BLaER1 treated with 17β-estradiol and CSF1 and Interleukin-3, amounts not matched to agents 10 nM and 100 nM (cell line): ENCODE measurements around the gene CFAP46.
"Not testable (repeated sequence)": the region's sequence is repeated elsewhere in the genome, so short reads cannot be mapped to it uniquely, and the experiment has no call there.

Experiments used
- H3K27ac ChIP-seq, 11 experiments: shearing (Covaris generic); formaldehyde crosslinking; 2 replicates each; pipeline ENCODE4 v1.8.1; 2022
- H3K27me3 ChIP-seq, 11 experiments: shearing (Covaris generic); formaldehyde crosslinking; 2 replicates each; pipeline ENCODE4 v1.8.1; 2022
- H3K36me3 ChIP-seq, 11 experiments: shearing (Covaris generic); formaldehyde crosslinking; 2 replicates each; pipeline ENCODE4 v1.8.1; 2022
- H3K4me1 ChIP-seq, 10 experiments: shearing (Covaris generic); formaldehyde crosslinking; 2 replicates each; pipeline ENCODE4 v1.8.1; 2022
- H3K4me2 ChIP-seq, 11 experiments: shearing (Covaris generic); formaldehyde crosslinking; 2 replicates each; pipeline ENCODE4 v1.8.1; 2022
- H3K4me3 ChIP-seq, 10 experiments: shearing (Covaris generic); formaldehyde crosslinking; 2 replicates each; pipeline ENCODE4 v1.8.1; 2022
- H3K9ac ChIP-seq, 11 experiments: shearing (Covaris generic); formaldehyde crosslinking; 2 replicates each; pipeline ENCODE4 v1.8.1; 2022
- H3K9me3 ChIP-seq, 11 experiments: shearing (Covaris generic); formaldehyde crosslinking; replicated peaks in 1 of 11; 2 replicates each; pipeline ENCODE4 v1.8.1; 2022
- H4K20me1 ChIP-seq, 11 experiments: shearing (Covaris generic); formaldehyde crosslinking; 2 replicates each; pipeline ENCODE4 v1.8.1; 2022
- Cebpa-rat ChIP-seq, 11 experiments: shearing (Covaris generic); IDR thresholded peaks; 2 replicates each; pipeline ENCODE4 v1.8.1; 2022

The CFAP46 gene

DNA sequence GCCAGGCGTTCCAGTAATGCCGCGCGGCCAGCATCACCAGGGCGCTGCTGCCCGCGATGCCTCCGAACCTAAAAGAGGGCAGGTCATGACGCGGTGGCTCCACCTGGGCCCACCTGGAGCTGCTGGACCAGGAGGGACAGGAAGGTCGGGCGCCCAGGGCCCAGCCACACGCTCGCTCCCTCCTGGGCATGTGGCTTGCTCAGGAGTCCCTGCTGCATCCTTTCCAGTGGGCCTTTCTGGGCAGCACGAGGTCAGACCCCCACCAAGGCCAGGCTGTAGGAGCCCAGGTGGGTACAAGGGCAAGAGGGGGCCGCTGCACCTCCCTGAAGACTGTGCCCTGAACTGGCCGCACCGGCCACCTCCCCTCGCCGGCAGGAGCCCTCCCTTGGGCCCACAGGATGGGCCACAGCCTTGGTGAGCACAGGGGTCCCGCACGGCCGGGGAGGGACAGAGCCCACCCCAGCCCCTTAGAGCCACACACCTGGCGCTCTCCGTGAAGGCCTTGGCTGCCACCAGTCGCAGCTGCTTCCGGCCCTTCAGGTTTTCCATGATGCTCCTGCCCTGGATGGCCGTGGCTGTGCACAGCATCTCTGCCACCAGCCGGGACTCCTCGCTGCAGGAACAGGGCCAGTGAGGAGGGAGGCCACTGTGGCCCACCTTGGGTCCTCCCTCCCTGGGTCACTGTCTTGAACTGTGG is 43.2 kb downstream of the CFAP46 start:
- Histone ChIP-seq H3K27ac (no peak overlapping the region), H3K27me3 (peaks cover 14 to 54% (median 38%) of the 10 kb centered on the region in 11 experiments), H3K9ac (no peak overlapping the region), H3K36me3 (no peaks in the 10 kb centered on the region), H3K4me3 (no peak overlapping the region), H3K4me1 (peaks cover 0 to 16% (median 10%) of the 10 kb centered on the region in 10 experiments; a peak in 15 of 20 replicates), H3K9me3 (peaks cover 14 to 26% (median 17%) of the 10 kb centered on the region in 11 experiments), H3K4me2 (no peak overlapping the region), H4K20me1 (peaks cover 0 to 8% (median 0%) of the 10 kb centered on the region in 11 experiments; a peak in 2 of 22 replicates)
- TF ChIP-seq Cebpa-rat (IDR thresholded peaks at IDR 0.05), result no peak

DNA sequence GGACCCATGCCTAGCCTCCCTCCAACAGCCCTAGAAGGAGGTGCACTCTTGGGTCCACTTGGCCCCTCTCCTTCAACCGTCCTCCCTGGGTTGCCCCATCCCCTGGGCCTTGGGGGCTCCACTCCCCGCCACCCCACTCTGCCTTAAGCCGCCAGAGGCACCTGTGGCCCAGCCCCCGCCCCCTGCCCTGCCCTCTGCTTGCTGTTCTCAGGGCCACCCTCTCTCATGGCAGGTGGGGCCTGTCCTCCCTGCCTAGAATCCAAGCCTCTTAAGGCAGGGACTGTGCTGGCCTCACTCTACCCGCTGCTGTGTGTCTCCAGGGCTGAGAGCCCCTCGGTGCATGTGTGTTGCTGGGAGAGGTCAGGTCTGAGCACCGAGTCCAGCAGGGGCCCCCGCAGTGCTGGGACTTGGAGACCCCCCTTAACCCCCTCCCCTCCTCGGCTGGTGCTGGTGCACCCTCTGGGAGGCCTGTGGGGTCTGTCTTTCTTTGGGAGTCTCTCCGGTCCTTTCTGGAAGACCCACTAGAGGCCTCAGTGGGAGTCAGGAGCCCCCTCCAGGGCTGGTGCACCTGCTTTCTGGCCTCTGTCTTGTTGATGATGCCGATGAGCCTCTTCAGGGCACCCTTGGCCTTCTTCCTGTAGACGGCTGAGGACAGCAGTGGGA is 43.8 kb downstream of the CFAP46 start:
- Histone ChIP-seq H3K4me2 (no peak overlapping the region), H3K4me3 (no peak overlapping the region), H3K27me3 (peaks cover 21 to 60% (median 38%) of the 10 kb centered on the region in 11 experiments), H3K9me3 (peaks cover 14 to 26% (median 17%) of the 10 kb centered on the region in 11 experiments), H3K27ac (no peak overlapping the region), H3K9ac (no peak overlapping the region), H4K20me1 (peaks cover 0 to 8% (median 0%) of the 10 kb centered on the region in 11 experiments; a peak in 3 of 22 replicates), H3K36me3 (no peaks in the 10 kb centered on the region), H3K4me1 (peaks cover 4 to 20% (median 14%) of the 10 kb centered on the region in 10 experiments; a peak in 19 of 20 replicates)
- TF ChIP-seq Cebpa-rat (IDR thresholded peaks at IDR 0.05), result no peak

DNA sequence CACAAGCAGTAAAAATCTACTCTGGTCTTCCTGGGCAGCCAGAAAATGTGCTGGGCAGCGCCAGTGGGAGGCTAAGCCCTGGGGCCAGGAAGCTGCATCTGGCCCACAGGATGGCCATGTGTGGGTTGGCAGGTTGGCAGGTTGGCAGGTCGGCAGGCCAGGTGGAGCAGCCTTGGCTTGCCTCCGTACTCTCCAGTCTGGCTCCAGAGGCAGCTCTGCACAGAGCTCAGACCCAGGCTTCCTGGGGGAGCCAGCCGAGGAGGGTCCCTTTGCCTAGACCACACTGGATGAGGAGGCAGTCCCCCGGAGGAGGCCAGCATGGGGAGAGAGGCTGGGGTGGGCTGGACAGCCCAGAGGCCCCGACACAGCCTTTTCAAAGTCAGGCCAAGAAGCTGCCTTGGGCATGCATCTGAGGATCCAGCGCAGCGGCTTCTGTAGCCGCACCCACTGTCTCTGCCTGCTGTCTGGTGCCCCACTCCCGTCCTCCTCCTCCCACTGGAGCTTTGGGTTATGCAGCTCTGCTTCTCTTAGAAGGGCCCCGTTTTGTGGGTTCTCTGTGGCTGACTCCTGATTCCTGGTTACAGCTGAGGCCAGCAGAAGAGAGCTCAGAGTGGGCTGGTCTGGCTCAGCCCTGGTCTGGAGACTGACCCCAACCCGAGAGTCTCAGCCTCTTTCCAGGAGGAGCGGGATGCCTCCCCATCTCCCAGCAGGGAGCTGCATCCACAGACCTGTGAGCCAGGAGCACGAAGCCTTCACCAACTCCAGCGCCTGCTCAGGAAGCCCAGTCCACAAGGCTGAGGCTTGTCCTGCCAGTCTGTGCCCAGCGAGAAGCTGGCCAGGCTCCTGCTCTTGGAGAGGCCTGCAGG is 44.6 kb downstream of the CFAP46 start:
- peaks cover 14 to 26% (median 17%) of the 10 kb centered on the region in 11 experiments for H3K9me3 ChIP-seq
- peaks cover 12 to 28% (median 22%) of the 10 kb centered on the region in 10 experiments for H3K4me1 ChIP-seq
- H3K27me3 ChIP-seq, result peaks cover 28 to 68% (median 46%) of the 10 kb centered on the region in 11 experiments
- no peak overlapping the region for H3K4me3 ChIP-seq
- H3K9ac ChIP-seq, result no peak overlapping the region
- no peak overlapping the region for H3K27ac ChIP-seq
- no peak for TF ChIP-seq Cebpa-rat (IDR thresholded peaks at IDR 0.05)
- H4K20me1 ChIP-seq, result peaks cover 0 to 8% (median 0%) of the 10 kb centered on the region in 11 experiments; a peak in 4 of 22 replicates
- H3K36me3 ChIP-seq, result no peaks in the 10 kb centered on the region
- H3K4me2 ChIP-seq, result no peak overlapping the region

DNA sequence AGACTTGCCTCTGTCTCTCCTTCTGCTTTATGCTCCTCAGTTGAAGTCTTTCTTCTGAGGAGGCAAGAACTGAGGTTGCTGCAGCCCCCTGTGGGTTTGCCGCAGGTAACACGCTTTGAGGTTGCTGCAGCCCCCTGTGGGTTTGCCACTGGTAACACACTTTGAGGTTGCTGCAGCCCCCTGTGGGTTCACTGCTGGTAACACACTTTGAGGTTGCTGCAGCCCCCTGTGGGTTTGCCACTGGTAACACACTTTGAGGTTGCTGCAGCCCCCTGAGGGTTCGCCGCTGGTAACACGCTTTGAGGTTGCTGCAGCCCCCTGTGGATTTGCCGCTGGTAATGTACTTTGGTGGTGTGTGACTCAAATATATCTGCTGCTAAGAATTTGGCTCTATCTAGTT is 48.6 kb downstream of the CFAP46 start:
- H3K27me3 ChIP-seq, result peaks cover 42 to 88% (median 67%) of the 10 kb centered on the region in 11 experiments
- H3K4me3 ChIP-seq, H3K36me3 ChIP-seq, H3K9me3 ChIP-seq, H3K27ac ChIP-seq, H3K9ac ChIP-seq: not testable (repeated sequence)
- peak overlapping the region in 9 of 11 experiments; percentile 44 to 81 (median 77); a peak in 18 of 22 replicates for H3K4me2 ChIP-seq
- H4K20me1 ChIP-seq, result peaks cover 0 to 17% (median 0%) of the 10 kb centered on the region in 11 experiments; a peak in 4 of 22 replicates
- H3K4me1 ChIP-seq, result peaks cover 12 to 30% (median 24%) of the 10 kb centered on the region in 10 experiments

DNA sequence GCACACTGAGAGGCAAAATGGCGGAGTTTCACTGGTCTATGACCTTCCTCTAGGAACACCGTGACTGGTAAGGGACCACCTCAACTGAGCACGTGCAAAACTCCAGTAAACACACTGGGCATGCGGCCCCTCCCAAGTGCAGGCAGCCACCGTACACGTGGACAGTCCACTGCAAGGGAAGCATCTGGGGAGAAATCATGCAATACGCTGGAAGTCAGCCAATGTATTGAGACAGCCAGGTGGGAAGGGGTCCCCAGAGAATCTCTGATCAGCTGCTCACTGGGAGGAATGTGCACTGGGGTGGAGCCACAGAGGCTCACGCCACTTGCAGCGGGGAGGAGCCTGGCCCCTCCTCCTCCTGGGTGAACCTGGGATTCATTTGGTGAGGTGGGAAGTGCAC is 49.3 kb downstream of the CFAP46 start:
- peak overlapping the region; percentile 35 to 81 (median 76); a peak in 21 of 22 replicates for H3K4me2 ChIP-seq
- no peak for TF ChIP-seq Cebpa-rat (IDR thresholded peaks at IDR 0.05)

DNA sequence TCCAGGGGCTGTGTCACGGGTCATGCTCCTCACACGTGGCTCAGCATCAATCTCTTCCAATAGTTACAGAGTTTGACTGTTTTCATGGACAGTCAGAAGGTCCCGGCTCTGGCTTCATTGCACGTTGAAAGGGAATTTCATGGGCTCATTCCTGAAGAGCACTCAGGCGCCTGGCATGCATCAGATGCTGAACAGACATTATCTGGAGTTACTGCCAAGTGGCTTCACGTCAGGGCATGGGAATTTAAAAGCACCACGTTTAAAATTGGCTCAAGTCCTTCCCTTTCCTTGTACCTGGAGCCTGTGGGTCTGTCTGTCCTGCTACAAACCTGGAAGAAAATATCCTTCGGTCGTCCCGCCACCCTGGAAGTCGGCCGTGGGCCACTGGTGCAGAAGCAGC is 50.4 kb downstream of the CFAP46 start:
- Histone ChIP-seq H3K27ac (no peak overlapping the region), H3K27me3 (peaks cover 42 to 77% (median 60%) of the 10 kb centered on the region in 11 experiments), H3K4me3 (no peak overlapping the region), H3K4me2 (no peak overlapping the region; a peak in 1 of 22 replicates), H3K36me3 (no peaks in the 10 kb centered on the region), H3K9me3 (peaks cover 0 to 9% (median 0%) of the 10 kb centered on the region in 11 experiments; a peak in 6 of 22 replicates), H4K20me1 (peaks cover 0 to 9% (median 0%) of the 10 kb centered on the region in 11 experiments; a peak in 4 of 22 replicates), H3K4me1 (peaks cover 12 to 30% (median 24%) of the 10 kb centered on the region in 10 experiments), H3K9ac (no peak overlapping the region)
- no peak for TF ChIP-seq Cebpa-rat (IDR thresholded peaks at IDR 0.05)

More for the DNA sequence above, 49.3 kb downstream of the CFAP46 start:
- peaks cover 0 to 13% (median 0%) of the 10 kb centered on the region in 11 experiments; a peak in 4 of 22 replicates for H4K20me1 ChIP-seq
- no peak overlapping the region for H3K9ac ChIP-seq
- no peaks in the 10 kb centered on the region for H3K36me3 ChIP-seq
- peaks cover 12 to 30% (median 24%) of the 10 kb centered on the region in 10 experiments for H3K4me1 ChIP-seq
- no peak overlapping the region for H3K27ac ChIP-seq
- H3K27me3 ChIP-seq, result peaks cover 42 to 83% (median 63%) of the 10 kb centered on the region in 11 experiments
- peak overlapping the region in 1 of 10 experiments; percentile 3; a peak in 1 of 20 replicates for H3K4me3 ChIP-seq
- peaks cover 0 to 9% (median 0%) of the 10 kb centered on the region in 11 experiments; a peak in 6 of 22 replicates for H3K9me3 ChIP-seq

DNA sequence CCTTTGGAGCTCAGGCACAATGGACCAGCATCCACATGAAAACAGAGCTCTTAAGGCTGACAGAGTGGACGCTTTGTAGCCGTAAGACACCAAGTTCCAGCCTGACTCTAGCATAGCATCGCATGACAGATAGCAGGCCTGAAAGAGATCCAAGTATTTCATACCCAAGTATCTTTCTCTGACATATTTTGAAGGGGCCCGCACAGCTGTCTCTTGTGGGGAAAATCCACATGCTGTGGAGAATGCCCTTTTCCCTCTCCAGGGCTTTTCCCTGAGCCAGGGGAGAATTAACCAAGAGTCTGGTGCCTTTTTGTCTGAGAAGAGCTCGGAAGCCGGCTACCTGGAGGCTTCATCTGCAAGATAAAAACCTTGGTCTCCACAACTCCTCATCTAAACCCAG is 51.0 kb downstream of the CFAP46 start:
- peaks cover 42 to 80% (median 62%) of the 10 kb centered on the region in 11 experiments for H3K27me3 ChIP-seq
- peaks cover 0 to 4% (median 0%) of the 10 kb centered on the region in 11 experiments; a peak in 5 of 22 replicates for H3K9me3 ChIP-seq
- no peak overlapping the region for H3K4me2 ChIP-seq
- H3K4me1 ChIP-seq, result peaks cover 12 to 33% (median 24%) of the 10 kb centered on the region in 10 experiments
- TF ChIP-seq Cebpa-rat (IDR thresholded peaks at IDR 0.05), result no peak
- H4K20me1 ChIP-seq, result peaks cover 0 to 13% (median 0%) of the 10 kb centered on the region in 11 experiments; a peak in 4 of 22 replicates
- H3K36me3 ChIP-seq, result no peaks in the 10 kb centered on the region
- no peak overlapping the region for H3K4me3 ChIP-seq
- H3K27ac ChIP-seq, result no peak overlapping the region
- H3K9ac ChIP-seq, result no peak overlapping the region

DNA sequence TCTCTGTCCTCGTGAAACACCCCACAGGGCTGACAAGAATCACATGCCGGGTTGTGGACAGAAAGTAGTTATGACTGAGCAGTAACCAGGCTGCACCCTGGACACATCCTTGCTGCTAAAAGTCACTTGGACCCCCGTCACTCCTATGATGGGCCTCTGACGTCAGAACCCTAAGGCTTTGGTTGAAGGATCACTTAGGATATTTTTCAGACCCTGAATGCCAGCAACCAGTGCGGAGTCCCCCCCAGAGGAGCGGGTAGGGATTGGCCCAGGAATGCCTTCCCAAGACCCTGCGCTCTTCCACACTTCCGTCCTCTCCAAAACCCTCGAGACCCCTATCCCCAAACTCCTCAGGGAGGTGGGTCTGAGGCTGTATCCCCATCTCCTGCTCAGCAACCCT is 52.1 kb downstream of the CFAP46 start:
- peaks cover 12 to 35% (median 24%) of the 10 kb centered on the region in 10 experiments for H3K4me1 ChIP-seq
- H3K9me3 ChIP-seq, result no peaks in the 10 kb centered on the region
- no peak overlapping the region for H3K27ac ChIP-seq
- H3K9ac ChIP-seq, result no peak overlapping the region
- H4K20me1 ChIP-seq, result peaks cover 0 to 18% (median 0%) of the 10 kb centered on the region in 11 experiments; a peak in 5 of 22 replicates
- H3K27me3 ChIP-seq, result peaks cover 33 to 72% (median 52%) of the 10 kb centered on the region in 11 experiments
- TF ChIP-seq Cebpa-rat (IDR thresholded peaks at IDR 0.05), result no peak
- no peak overlapping the region for H3K4me2 ChIP-seq
- no peak overlapping the region for H3K4me3 ChIP-seq
- no peaks in the 10 kb centered on the region for H3K36me3 ChIP-seq
